Neural crest cell (in vitro differentiated cells): ENCODE results near the gene PRKAG2. TPM values are rescaled to one million over a fixed set of nuclear protein-coding genes. Genes with fewer than 3 reads are reported as not detected.

Experiments
- DNase-seq: peaks from one replicate; pipeline ENCODE4 v3.0.0; 2021; ENCODE audit warnings: low read depth, mixed read lengths, low spot score
- H3K27ac Mint-ChIP-seq: one replicate; pipeline ENCODE4 v1.8.0; 2021; ENCODE audit warnings: mild to moderate bottlenecking, mixed read lengths; ENCODE audit not compliant: unreplicated experiment
- H3K27me3 Mint-ChIP-seq: 2 replicates; pipeline ENCODE4 v1.8.0; 2021; ENCODE audit warnings: low read depth, mild to moderate bottlenecking, mixed read lengths
- H3K36me3 Mint-ChIP-seq: 2 replicates; pipeline ENCODE4 v1.8.0; 2021; ENCODE audit warnings: low read depth, mild to moderate bottlenecking, mixed read lengths
- H3K4me1 Mint-ChIP-seq: 2 replicates; pipeline ENCODE4 v1.8.0; 2021; ENCODE audit warnings: mixed read lengths
- H3K4me3 Mint-ChIP-seq: one replicate; pipeline ENCODE4 v1.8.0; 2021; ENCODE audit warnings: mild to moderate bottlenecking, mixed read lengths
- H3K9me3 Mint-ChIP-seq: 2 replicates; pipeline ENCODE4 v1.8.0; 2021; ENCODE audit warnings: mixed read lengths
- total RNA-seq: library from RNA; stranded (reverse); gene quantifications from 2 replicates; pipeline ENCODE4 v1.2.1, GENCODE V29; 2021
- TF ChIP-seq, protein P1 (sequence below): fragments of 200-600 bp; sonication (generic); conservative IDR thresholded peaks from 2 replicates; pipeline ENCODE4 v1.5.0; 2021; ENCODE audit warnings: antibody characterized with exemption, mild to moderate bottlenecking

PRKAG2 gene
- total RNA-seq, 1 donor from 2014 or later: 12.5 TPM

DNA sequence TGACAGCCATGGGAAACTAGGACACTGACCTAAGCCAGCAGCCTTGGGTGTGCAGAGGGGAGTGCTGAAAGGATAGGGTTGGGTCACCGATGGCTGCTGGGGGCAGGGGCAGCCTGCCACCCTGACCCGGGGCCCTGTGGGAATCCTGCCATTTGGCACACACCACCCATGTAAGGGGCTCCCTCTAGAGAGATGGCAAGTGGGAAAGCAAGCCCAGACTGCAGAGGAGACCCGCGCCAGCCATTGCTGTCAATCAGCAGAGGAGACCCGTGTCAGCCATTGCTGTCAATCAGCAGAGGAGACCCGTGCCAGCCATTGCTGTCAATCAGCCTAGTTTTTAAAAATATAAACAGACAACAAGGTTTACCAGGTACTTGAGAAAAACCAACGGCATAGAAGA is 27.4 kb upstream of the PRKAG2 start:
- H3K4me3 Mint-ChIP-seq: no peak overlapping the region
- no peak for DNase-seq

DNA sequence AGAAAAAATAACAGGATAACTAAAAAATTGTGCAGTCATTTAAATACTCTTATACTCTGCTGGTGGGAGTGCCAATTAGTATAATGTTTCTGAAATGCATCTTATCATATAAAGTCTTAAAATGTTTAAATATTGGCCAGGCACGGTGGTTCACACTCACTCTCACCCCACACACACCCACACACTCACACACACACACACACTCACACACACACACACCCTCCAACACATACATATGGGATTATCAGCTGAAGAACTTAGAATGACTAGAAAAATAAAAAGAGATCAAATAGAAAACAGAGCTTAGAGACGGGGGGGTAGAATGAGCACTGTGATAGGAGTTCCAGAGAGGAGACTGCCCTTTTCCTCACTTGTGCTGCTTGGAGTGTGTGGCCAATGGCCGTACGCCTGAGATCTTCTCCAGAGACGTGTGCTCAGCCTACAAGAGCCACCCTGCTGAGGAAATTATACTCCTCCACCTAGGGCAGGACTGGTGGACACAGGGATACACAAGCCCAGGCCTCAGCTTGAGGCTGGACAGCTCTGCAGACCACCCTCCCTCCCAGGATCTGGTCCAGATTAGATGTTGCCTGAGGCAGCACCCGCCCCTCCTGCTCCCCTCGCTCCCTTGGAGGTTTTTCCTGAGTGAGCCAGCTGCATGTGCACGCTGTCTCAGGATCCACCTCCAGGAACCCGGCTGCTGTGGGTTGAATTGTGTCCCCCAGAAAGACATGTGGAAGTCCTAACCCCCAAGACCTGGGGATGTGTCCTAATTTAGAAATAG is 26.5 kb upstream of the PRKAG2 start:
- peaks cover 4% of the 10 kb centered on the region for H3K9me3 Mint-ChIP-seq
- peaks cover 18% of the 10 kb centered on the region for H3K4me1 Mint-ChIP-seq
- H3K27me3 Mint-ChIP-seq: peaks cover 27% of the 10 kb centered on the region
- DNase-seq: no peak
- TF ChIP-seq, protein P1, sequence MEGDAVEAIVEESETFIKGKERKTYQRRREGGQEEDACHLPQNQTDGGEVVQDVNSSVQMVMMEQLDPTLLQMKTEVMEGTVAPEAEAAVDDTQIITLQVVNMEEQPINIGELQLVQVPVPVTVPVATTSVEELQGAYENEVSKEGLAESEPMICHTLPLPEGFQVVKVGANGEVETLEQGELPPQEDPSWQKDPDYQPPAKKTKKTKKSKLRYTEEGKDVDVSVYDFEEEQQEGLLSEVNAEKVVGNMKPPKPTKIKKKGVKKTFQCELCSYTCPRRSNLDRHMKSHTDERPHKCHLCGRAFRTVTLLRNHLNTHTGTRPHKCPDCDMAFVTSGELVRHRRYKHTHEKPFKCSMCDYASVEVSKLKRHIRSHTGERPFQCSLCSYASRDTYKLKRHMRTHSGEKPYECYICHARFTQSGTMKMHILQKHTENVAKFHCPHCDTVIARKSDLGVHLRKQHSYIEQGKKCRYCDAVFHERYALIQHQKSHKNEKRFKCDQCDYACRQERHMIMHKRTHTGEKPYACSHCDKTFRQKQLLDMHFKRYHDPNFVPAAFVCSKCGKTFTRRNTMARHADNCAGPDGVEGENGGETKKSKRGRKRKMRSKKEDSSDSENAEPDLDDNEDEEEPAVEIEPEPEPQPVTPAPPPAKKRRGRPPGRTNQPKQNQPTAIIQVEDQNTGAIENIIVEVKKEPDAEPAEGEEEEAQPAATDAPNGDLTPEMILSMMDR: no peak
- H3K4me3 Mint-ChIP-seq: no peak overlapping the region
- H3K27ac Mint-ChIP-seq: no peak overlapping the region
- no peaks in the 10 kb centered on the region for H3K36me3 Mint-ChIP-seq

More for the DNA sequence above, 27.4 kb upstream of the PRKAG2 start:
- Mint-ChIP-seq H3K4me1 (peaks cover 15% of the 10 kb centered on the region), H3K27ac (no peak overlapping the region), H3K36me3 (no peaks in the 10 kb centered on the region), H3K27me3 (peaks cover 25% of the 10 kb centered on the region), H3K9me3 (peaks cover 4% of the 10 kb centered on the region)
- TF ChIP-seq, protein P1: no peak

DNA sequence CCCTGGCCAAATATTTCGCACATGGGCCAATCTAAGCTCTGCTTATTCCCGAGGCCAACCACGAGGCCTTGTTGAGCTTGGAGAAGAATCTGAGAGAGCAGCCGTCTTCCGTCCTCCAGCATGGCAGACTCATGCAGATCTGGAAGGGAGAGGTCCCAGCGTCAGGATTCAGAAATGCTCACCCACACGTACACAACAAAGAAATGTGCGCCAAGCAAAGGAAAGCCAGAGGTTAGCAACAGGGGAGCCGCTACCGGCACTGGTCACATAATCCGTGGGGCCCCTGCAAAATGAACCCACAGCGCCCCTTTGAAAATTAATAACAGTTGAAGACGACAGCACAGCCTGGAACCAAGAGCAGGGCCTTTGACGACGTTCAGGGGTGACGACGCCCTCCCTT is 25.4 kb upstream of the PRKAG2 start:
- TF ChIP-seq, protein P1: no peak
- Mint-ChIP-seq H3K4me1 (peaks cover 23% of the 10 kb centered on the region), H3K4me3 (no peak overlapping the region), H3K27me3 (peaks cover 27% of the 10 kb centered on the region), H3K27ac (no peak overlapping the region), H3K9me3 (peaks cover 3% of the 10 kb centered on the region), H3K36me3 (no peaks in the 10 kb centered on the region)
- DNase-seq: no peak

DNA sequence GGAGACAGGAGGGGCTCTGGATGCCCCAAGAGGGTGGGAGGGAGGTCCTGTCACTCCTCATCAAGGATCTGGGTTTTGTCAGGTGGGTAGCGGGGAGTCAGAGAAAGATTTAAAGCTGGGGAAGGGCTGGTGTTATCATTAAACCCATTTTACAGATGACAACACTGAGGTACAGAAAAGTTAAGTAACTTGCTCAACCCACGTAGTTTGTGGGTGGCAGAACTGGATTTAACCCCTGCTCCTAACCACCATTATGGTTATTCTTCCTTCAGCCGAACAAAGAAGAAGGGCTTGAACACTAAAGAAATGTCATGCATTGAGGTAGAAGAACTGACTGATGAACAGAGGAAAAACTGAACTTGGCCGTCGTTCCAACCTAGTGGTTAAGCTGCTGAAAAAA is 24.9 kb upstream of the PRKAG2 start:
- Mint-ChIP-seq H3K27me3 (peaks cover 22% of the 10 kb centered on the region), H3K9me3 (no peaks in the 10 kb centered on the region), H3K4me1 (peaks cover 24% of the 10 kb centered on the region), H3K27ac (no peak overlapping the region), H3K4me3 (no peak overlapping the region), H3K36me3 (no peaks in the 10 kb centered on the region)
- TF ChIP-seq, protein P1: no peak
- no peak for DNase-seq

DNA sequence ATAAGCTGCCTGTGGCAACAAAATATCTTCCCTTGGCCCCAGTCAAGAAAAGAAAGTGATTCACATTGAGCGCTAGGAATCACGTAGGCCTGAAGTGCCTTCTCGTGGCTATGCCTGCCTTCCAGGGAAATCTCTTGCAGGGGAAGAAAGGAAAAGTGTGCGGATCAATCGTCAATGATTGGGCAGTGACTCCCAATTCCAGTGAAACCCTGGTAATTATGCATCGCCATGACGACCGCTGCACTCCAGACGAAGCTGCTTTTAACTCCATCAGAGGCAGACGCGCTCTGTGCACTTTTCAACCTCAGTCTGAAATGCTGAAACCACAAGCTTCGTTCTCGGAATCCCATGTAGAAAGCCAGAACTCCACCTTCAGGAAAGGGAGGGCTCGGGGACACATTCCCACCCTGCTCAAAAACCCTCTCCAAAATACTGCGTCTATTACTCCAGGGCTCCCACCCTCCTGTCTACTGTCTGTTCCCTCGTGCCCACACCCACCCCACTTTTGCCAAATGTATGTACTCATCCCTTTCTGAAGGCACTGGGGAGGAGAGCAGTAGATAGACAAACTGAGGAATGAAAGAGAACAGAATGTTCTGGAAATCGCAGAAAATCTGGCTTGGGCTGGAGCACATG is 24.2 kb upstream of the PRKAG2 start:
- peaks cover 19% of the 10 kb centered on the region for H3K27me3 Mint-ChIP-seq
- no peak overlapping the region for H3K4me3 Mint-ChIP-seq
- no peaks in the 10 kb centered on the region for H3K9me3 Mint-ChIP-seq
- H3K36me3 Mint-ChIP-seq: no peaks in the 10 kb centered on the region
- DNase-seq: no peak
- peaks cover 27% of the 10 kb centered on the region for H3K4me1 Mint-ChIP-seq
- no peak overlapping the region for H3K27ac Mint-ChIP-seq
- TF ChIP-seq, protein P1: no peak
